Middle frontal gyrus (tissue), 1 donor: Measurements from ENCODE around the gene TRAPPC12.
A peak's percentile ranks its signal among the peaks of the same experiment; 100 is the strongest.
"Not testable (repeated sequence)": the region's sequence is repeated elsewhere in the genome, so short reads cannot be mapped to it uniquely, and the experiment has no call there.

Experiments used
- DNase-seq: peaks from one replicate; pipeline ENCODE4 v3.0.0-alpha.2; 2015; ENCODE audit warnings: low spot score; ENCODE audit errors: extremely low spot score

The TRAPPC12 gene

GRCh38 chr2:3498783-3499394, 119.4 kb downstream of the TRAPPC12 start:
- no peak for DNase-seq

GRCh38 chr2:3500326-3500899, 120.9 kb downstream of the TRAPPC12 start:
- no peak for DNase-seq

GRCh38 chr2:3503046-3503445, 123.6 kb downstream of the TRAPPC12 start:
- no peak for DNase-seq

- no peak for DNase-seq
These were observed 124.0 kb downstream of the TRAPPC12 start for GRCh38 chr2:3503483-3503882.

GRCh38 chr2:3504741-3505140, 125.2 kb downstream of the TRAPPC12 start:
- DNase-seq = no peak

- DNase-seq = no peak
These were observed 126.3 kb downstream of the TRAPPC12 start for GRCh38 chr2:3505771-3506170.

- no peak for DNase-seq
These were observed 132.6 kb downstream of the TRAPPC12 start for GRCh38 chr2:3512086-3512485.

GRCh38 chr2:3513026-3513810, 133.7 kb downstream of the TRAPPC12 start:
- DNase-seq = no peak

- DNase-seq = not testable (repeated sequence)
These were observed 135.9 kb downstream of the TRAPPC12 start for GRCh38 chr2:3515438-3515837.

GRCh38 chr2:3516831-3517230, 137.3 kb downstream of the TRAPPC12 start:
- no peak for DNase-seq

- DNase-seq = no peak
These were observed 138.5 kb downstream of the TRAPPC12 start for GRCh38 chr2:3517948-3518495.

- peak; percentile 93 for DNase-seq
These were observed 139.2 kb downstream of the TRAPPC12 start for GRCh38 chr2:3518496-3519254.

GRCh38 chr2:3519255-3520205, 140.0 kb downstream of the TRAPPC12 start, which contains the start of gene ADI1:
Gene ADI1 (minus strand): TSS chr2:3519531. CDS start chr2:3519487, 44 bp downstream.
- peak; percentile 42 for DNase-seq

GRCh38 chr2:3520591-3520990, 141.1 kb downstream of the TRAPPC12 start:
- DNase-seq = no peak

GRCh38 chr2:3522961-3523421, 143.5 kb downstream of the TRAPPC12 start:
- DNase-seq = no peak

- no peak for DNase-seq
These were observed 144.1 kb downstream of the TRAPPC12 start for GRCh38 chr2:3523551-3524041.

GRCh38 chr2:3526871-3527270, 147.4 kb downstream of the TRAPPC12 start:
- no peak for DNase-seq

GRCh38 chr2:3527886-3528785, 148.6 kb downstream of the TRAPPC12 start:
- no peak for DNase-seq
